ENCODE data around the gene CDC42EP5. TPM values are rescaled to one million over a fixed set of nuclear protein-coding genes. Genes with fewer than 3 reads are reported as not detected.

CDC42EP5 gene
- total and polyA plus RNA-seq, 10 of the 15 experiments (the other 5 are each of a cell fraction or from before 2014, with no cell fraction given): 0.42 to 1.8 (median 1.4) TPM; not detected in 6

GRCh38 chr19:54480051-54480450 lies 7.0 kb upstream of the CDC42EP5 start:
- no peaks in the 10 kb centered on the region; a peak in 1 of 4 replicates for H3K27me3 ChIP-seq (replicated peaks in 1 of 2; ENCODE audit: control insufficient read depth in 2 of 2, insufficient read depth in 2 of 2, low read length in 1 of 2)
- ChIA-PET POLR2A (no interaction called here), CTCF (interaction anchor here (1.0 to 8.5 kb wide), 12 partner anchors 11 to 203 kb away, joined by 3 to 236 read pairs (median 10); partner anchors contain the start of gene LILRB4), RAD21 (ENCODE audit: unreplicated experiment) (interaction anchor here (0.8 to 6.5 kb wide), 5 partner anchors 141 to 652 kb away, joined by 3 to 59 read pairs (median 4); no protein-coding TSS in a partner anchor), SMC1A (ENCODE audit: uncharacterized antibody, unreplicated experiment) (interaction anchor here (1.1 to 7.3 kb wide), 5 partner anchors 52 to 202 kb away, joined by 3 to 118 read pairs (median 20); no protein-coding TSS in a partner anchor)
- H3K36me3 ChIP-seq (ENCODE audit: control insufficient read depth in 2 of 2, insufficient read depth in 2 of 2, low read length in 1 of 2): no peaks in the 10 kb centered on the region
- no peaks in the 10 kb centered on the region for H3K9me3 ChIP-seq (replicated peaks; ENCODE audit: control insufficient read depth, insufficient read depth, low read length)
- in situ Hi-C loops (cut with MboI) (no loop called here), intact Hi-C loops (cut with micrococcal nuclease; ENCODE audit: unreplicated experiment) (loop anchor here (5.0 kb wide), 2 partner anchors 37 to 72 kb away; no protein-coding TSS in a partner anchor)
- no peak overlapping the region for H3K4me2 ChIP-seq (ENCODE audit: control insufficient read depth, insufficient read depth)
- 0% methylated on average over 2 of the region's 2 CpGs for WGBS (ENCODE audit: insufficient coverage, insufficient replicate concordance, low lambda C conversion rate, missing lambda C conversion rate)
- no peak for DNase-seq (ENCODE audit: low read depth, low spot score)
- H4K20me1 ChIP-seq (ENCODE audit: control insufficient read depth, insufficient read depth): no peaks in the 10 kb centered on the region
- no peak overlapping the region for H2AFZ ChIP-seq (ENCODE audit: control insufficient read depth, low read depth, low read length)
- ATAC-seq: no peak
- no peak overlapping the region for H3K9ac ChIP-seq (ENCODE audit: control insufficient read depth, insufficient read depth, low read length)
- no peak for FAIRE-seq
- H3K79me2 ChIP-seq (ENCODE audit: control insufficient read depth, insufficient read depth, low read length): no peaks in the 10 kb centered on the region
- H3K4me1 ChIP-seq (ENCODE audit: control insufficient read depth, insufficient read depth, low read length): peaks cover 7% of the 10 kb centered on the region; the same call in 1 of the 2 replicates
- TF ChIP-seq BCL11A (IDR thresholded peaks at IDR 0.05; ENCODE audit: low read depth, low read length) (no peak), RUNX3 (IDR thresholded peaks at IDR 0.05; ENCODE audit: low read length) (peak; percentile 69)
- BruUV-seq (replicated peaks): no TSS peak
- no peak overlapping the region for H3K27ac ChIP-seq (ENCODE audit: control insufficient read depth, insufficient read depth)
- no peak overlapping the region for H3K4me3 ChIP-seq

GRCh38 chr19:54478677-54479266 lies 5.7 kb upstream of the CDC42EP5 start:
- ATAC-seq: peak; percentile 67
- Histone ChIP-seq H4K20me1 (ENCODE audit: control insufficient read depth, insufficient read depth) (no peaks in the 10 kb centered on the region), H3K9me3 (replicated peaks; ENCODE audit: control insufficient read depth, insufficient read depth, low read length) (no peaks in the 10 kb centered on the region), H3K4me3 (no peak overlapping the region), H2AFZ (ENCODE audit: control insufficient read depth, low read depth, low read length) (no peak overlapping the region), H3K36me3 (ENCODE audit: control insufficient read depth in 2 of 2, insufficient read depth in 2 of 2, low read length in 1 of 2) (no peaks in the 10 kb centered on the region), H3K4me2 (ENCODE audit: control insufficient read depth, insufficient read depth) (no peak overlapping the region), H3K27ac (ENCODE audit: control insufficient read depth, insufficient read depth) (no peak overlapping the region), H3K79me2 (ENCODE audit: control insufficient read depth, insufficient read depth, low read length) (no peaks in the 10 kb centered on the region), H3K9ac (ENCODE audit: control insufficient read depth, insufficient read depth, low read length) (no peak overlapping the region), H3K27me3 (replicated peaks in 1 of 2; ENCODE audit: control insufficient read depth in 2 of 2, insufficient read depth in 2 of 2, low read length in 1 of 2) (no peaks in the 10 kb centered on the region), H3K4me1 (ENCODE audit: control insufficient read depth, insufficient read depth, low read length) (peaks cover 7% of the 10 kb centered on the region; the same call in 1 of the 2 replicates)
- ChIA-PET POLR2A (interaction anchor here (0.7 kb wide), 1 partner anchor 139 kb away, joined by 3 read pairs; no protein-coding TSS in a partner anchor), SMC1A (ENCODE audit: uncharacterized antibody, unreplicated experiment) (interaction anchor here (0.7 to 7.3 kb wide), 10 partner anchors 20 to 204 kb away, joined by 3 to 118 read pairs (median 4); no protein-coding TSS in a partner anchor), CTCF (interaction anchor here (0.6 to 8.5 kb wide), 23 partner anchors 9 to 657 kb away, joined by 3 to 236 read pairs (median 4); partner anchors contain the start of genes LENG8, LENG9 and LILRB4), RAD21 (ENCODE audit: unreplicated experiment) (interaction anchor here (0.7 to 6.5 kb wide), 5 partner anchors 11 to 665 kb away, joined by 3 to 59 read pairs (median 4); no protein-coding TSS in a partner anchor)
- intact Hi-C loops (cut with micrococcal nuclease; ENCODE audit: unreplicated experiment) (loop anchor here (10.0 kb wide), 1 partner anchor 436 kb away; no protein-coding TSS in a partner anchor), in situ Hi-C loops (cut with MboI) (loop anchor here (5.0 to 10.0 kb wide), 3 partner anchors 174 to 446 kb away; no protein-coding TSS in a partner anchor)
- FAIRE-seq: peak; percentile 84
- WGBS (ENCODE audit: insufficient coverage, insufficient replicate concordance, low lambda C conversion rate, missing lambda C conversion rate): 1% methylated on average over 10 of the region's 10 CpGs
- no TSS peak for BruUV-seq (replicated peaks)
- no peak for DNase-seq (ENCODE audit: low read depth, low spot score)
- TF ChIP-seq IRF4 (IDR thresholded peaks at IDR 0.05; ENCODE audit: low read depth, low read length): 0 out of 2 replicates have a peak, but pooled peaks have one; percentile 38
- TF ChIP-seq PBX3 (IDR thresholded peaks at IDR 0.05; ENCODE audit: insufficient replicate concordance, low read depth, low read length): no peak
- no peak for TF ChIP-seq HCFC1 (IDR thresholded peaks at IDR 0.05; ENCODE audit: low read length)
- TF ChIP-seq ESRRA (IDR thresholded peaks at IDR 0.05; ENCODE audit: low read length): no peak
- no peak for TF ChIP-seq E2F8 (IDR thresholded peaks at IDR 0.05; ENCODE audit: low read depth, partially characterized antibody)
- peak; percentile 69 for TF ChIP-seq RAD21 (IDR thresholded peaks at IDR 0.05; ENCODE audit: insufficient read depth, low read depth, low read length)
- no peak for TF ChIP-seq MYB (IDR thresholded peaks at IDR 0.05; ENCODE audit: borderline replicate concordance, low read depth, low read length)
- no peak for TF ChIP-seq SIN3A (IDR thresholded peaks at IDR 0.05; ENCODE audit: low read depth, low read length)
- no peak for TF ChIP-seq TCF7 (IDR thresholded peaks at IDR 0.05; ENCODE audit: borderline replicate concordance)

All from GM12878 (cell line).